Activated naive CD4-positive, alpha-beta T cell treated with anti-CD3 and anti-CD28 coated beads, Interleukin-2, amount 50 U/mL, for 24 hours (primary cell): ENCODE results near the gene UBA7.
"Not testable (repeated sequence)": the region's sequence is repeated elsewhere in the genome, so short reads cannot be mapped to it uniquely, and the experiment has no call there.

ENCODE experiments used
- H3K27ac Mint-ChIP-seq: one replicate; pipeline ENCODE4 v1.8.0; 2021; ENCODE audit warnings: mild to moderate bottlenecking, mixed read lengths
- H3K27me3 Mint-ChIP-seq: one replicate; pipeline ENCODE4 v1.8.0; 2021; ENCODE audit warnings: mixed read lengths
- H3K36me3 Mint-ChIP-seq: one replicate; pipeline ENCODE4 v1.8.0; 2021; ENCODE audit warnings: mixed read lengths
- H3K4me1 Mint-ChIP-seq: one replicate; pipeline ENCODE4 v1.8.0; 2021; ENCODE audit warnings: mixed read lengths
- H3K4me3 Mint-ChIP-seq: one replicate; pipeline ENCODE4 v1.8.0; 2021; ENCODE audit warnings: mild to moderate bottlenecking, mixed read lengths
- H3K9me3 Mint-ChIP-seq: one replicate; pipeline ENCODE4 v1.8.0; 2021; ENCODE audit warnings: mixed read lengths

UBA7 gene

GRCh38 chr3:49794431-49794830 is 19.3 kb downstream of the UBA7 start:
- Mint-ChIP-seq H3K9me3 (no peaks in the 10 kb centered on the region), H3K27me3 (no peaks in the 10 kb centered on the region), H3K27ac (no peak overlapping the region), H3K4me3 (no peak overlapping the region), H3K4me1 (peaks cover 4% of the 10 kb centered on the region), H3K36me3 (no peaks in the 10 kb centered on the region)

GRCh38 chr3:49793486-49794085 is 20.2 kb downstream of the UBA7 start:
- no peaks in the 10 kb centered on the region for H3K36me3 Mint-ChIP-seq
- no peak overlapping the region for H3K27ac Mint-ChIP-seq
- H3K4me3 Mint-ChIP-seq = no peak overlapping the region
- no peaks in the 10 kb centered on the region for H3K27me3 Mint-ChIP-seq
- H3K4me1 Mint-ChIP-seq = peaks cover 4% of the 10 kb centered on the region
- H3K9me3 Mint-ChIP-seq = no peaks in the 10 kb centered on the region

GRCh38 chr3:49792371-49793150 is 21.2 kb downstream of the UBA7 start:
- H3K27ac Mint-ChIP-seq = no peak overlapping the region
- H3K9me3 Mint-ChIP-seq = no peaks in the 10 kb centered on the region
- no peak overlapping the region for H3K4me3 Mint-ChIP-seq
- H3K27me3 Mint-ChIP-seq = no peaks in the 10 kb centered on the region
- H3K4me1 Mint-ChIP-seq = peaks cover 4% of the 10 kb centered on the region
- no peaks in the 10 kb centered on the region for H3K36me3 Mint-ChIP-seq

- Mint-ChIP-seq H3K4me1 (peaks cover 12% of the 10 kb centered on the region), H3K27ac (no peak overlapping the region), H3K4me3 (no peak overlapping the region), H3K36me3 (no peaks in the 10 kb centered on the region), H3K9me3 (no peaks in the 10 kb centered on the region), H3K27me3 (no peaks in the 10 kb centered on the region)
These were observed 22.2 kb downstream of the UBA7 start for GRCh38 chr3:49791571-49791970.

GRCh38 chr3:49790626-49791411 is 22.9 kb downstream of the UBA7 start:
- H3K27me3 Mint-ChIP-seq = no peaks in the 10 kb centered on the region
- H3K27ac Mint-ChIP-seq = no peak overlapping the region
- peaks cover 14% of the 10 kb centered on the region for H3K4me1 Mint-ChIP-seq
- no peak overlapping the region for H3K4me3 Mint-ChIP-seq
- no peaks in the 10 kb centered on the region for H3K36me3 Mint-ChIP-seq
- H3K9me3 Mint-ChIP-seq = no peaks in the 10 kb centered on the region

GRCh38 chr3:49788056-49788455 is 25.7 kb downstream of the UBA7 start:
- peaks cover 31% of the 10 kb centered on the region for H3K4me1 Mint-ChIP-seq
- no peaks in the 10 kb centered on the region for H3K9me3 Mint-ChIP-seq
- no peaks in the 10 kb centered on the region for H3K27me3 Mint-ChIP-seq
- H3K4me3 Mint-ChIP-seq = no peak overlapping the region
- peaks cover 5% of the 10 kb centered on the region for H3K36me3 Mint-ChIP-seq
- H3K27ac Mint-ChIP-seq = no peak overlapping the region

GRCh38 chr3:49787536-49787935 is 26.2 kb downstream of the UBA7 start:
- no peaks in the 10 kb centered on the region for H3K27me3 Mint-ChIP-seq
- no peak overlapping the region for H3K27ac Mint-ChIP-seq
- peak overlapping the region; percentile 96 for H3K4me3 Mint-ChIP-seq
- H3K4me1 Mint-ChIP-seq = peaks cover 31% of the 10 kb centered on the region
- no peaks in the 10 kb centered on the region for H3K9me3 Mint-ChIP-seq
- peaks cover 5% of the 10 kb centered on the region for H3K36me3 Mint-ChIP-seq

- Mint-ChIP-seq H3K27me3 (no peaks in the 10 kb centered on the region), H3K4me3 (peak overlapping the region; percentile 96), H3K36me3 (peaks cover 5% of the 10 kb centered on the region), H3K9me3 (no peaks in the 10 kb centered on the region), H3K27ac (peak overlapping the region; percentile 98), H3K4me1 (peaks cover 35% of the 10 kb centered on the region)
These were observed 26.6 kb downstream of the UBA7 start for GRCh38 chr3:49787182-49787464.

GRCh38 chr3:49786357-49787181 is 27.2 kb downstream of the UBA7 start, which contains the start of gene IP6K1:
Gene IP6K1, minus strand, starts transcription at chr3:49786542. Its CDS starts 38,502 bp downstream, at chr3:49748040.
- peak within 1 kb of the TSS; percentile 98 for H3K27ac Mint-ChIP-seq
- H3K4me3 Mint-ChIP-seq = peak within 1 kb of the TSS; percentile 96
- no peaks in the 10 kb centered on the region for H3K9me3 Mint-ChIP-seq
- H3K4me1 Mint-ChIP-seq = peaks cover 35% of the 10 kb centered on the region
- no peaks in the 10 kb centered on the region for H3K27me3 Mint-ChIP-seq
- peaks cover 5% of the 10 kb centered on the region for H3K36me3 Mint-ChIP-seq

GRCh38 chr3:49785565-49786356 is 28.0 kb downstream of the UBA7 start:
- Mint-ChIP-seq H3K27ac (peak overlapping the region; percentile 80), H3K4me3 (peak overlapping the region; percentile 96), H3K9me3 (no peaks in the 10 kb centered on the region), H3K4me1 (peaks cover 43% of the 10 kb centered on the region), H3K27me3 (no peaks in the 10 kb centered on the region), H3K36me3 (peaks cover 8% of the 10 kb centered on the region)

- H3K4me3 Mint-ChIP-seq, H3K27ac Mint-ChIP-seq: not testable (repeated sequence)
These were observed 31.5 kb downstream of the UBA7 start for GRCh38 chr3:49782277-49782676.

GRCh38 chr3:49781415-49782199 is 32.1 kb downstream of the UBA7 start:
- Mint-ChIP-seq H3K27ac (no peak overlapping the region), H3K4me3 (no peak overlapping the region), H3K9me3 (no peaks in the 10 kb centered on the region)

More at GRCh38 chr3:49782277-49782676, 31.5 kb downstream of the UBA7 start:
- H3K9me3 Mint-ChIP-seq, H3K27me3 Mint-ChIP-seq: not testable (repeated sequence)
- Mint-ChIP-seq H3K4me1 (peaks cover 57% of the 10 kb centered on the region), H3K36me3 (peaks cover 14% of the 10 kb centered on the region)

GRCh38 chr3:49780975-49781365 is 32.8 kb downstream of the UBA7 start:
- H3K4me1 Mint-ChIP-seq = peaks cover 54% of the 10 kb centered on the region
- H3K27ac Mint-ChIP-seq, H3K9me3 Mint-ChIP-seq, H3K27me3 Mint-ChIP-seq, H3K4me3 Mint-ChIP-seq: not testable (repeated sequence)
- H3K36me3 Mint-ChIP-seq = peaks cover 14% of the 10 kb centered on the region

More at GRCh38 chr3:49781415-49782199, 32.1 kb downstream of the UBA7 start:
- Mint-ChIP-seq H3K4me1 (peaks cover 54% of the 10 kb centered on the region), H3K36me3 (peaks cover 14% of the 10 kb centered on the region), H3K27me3 (no peaks in the 10 kb centered on the region)
